A549 (cell line): ENCODE measurements around the gene FAHD1. TPM values are rescaled to one million over a fixed set of nuclear protein-coding genes. Genes with fewer than 3 reads are reported as not detected.

Experiments
- ATAC-seq, 2 experiments: fragments of 200-7000 bp in 1 of 2; fragments of >200 bp in 1 of 2; cut with Nextera tagmentation in 1 of 2; cut with Tn5 transposase in 1 of 2; 3 replicates each; pipeline versions ENCODE4 v1.8.0 to v1.9.1; 2018 to 2020; ENCODE audit warnings: mild to moderate bottlenecking in 1 of 2, moderate library complexity in 1 of 2
- CTCF ChIA-PET: fragments of 300-600 bp; sonication (Branson Sonifier 250); formaldehyde crosslinking; extraction: SDS; loops from one replicate; lab custom pipeline; 2021; ENCODE audit warnings: antibody characterized with exemption, inconsistent platforms; lab: Yijun Ruan, JAX
- POLR2A ChIA-PET: fragments of 350-600 bp; formaldehyde crosslinking; extraction: SDS; loops from one replicate; lab custom pipeline; 2021; ENCODE audit warnings: antibody characterized with exemption, inconsistent platforms; lab: Yijun Ruan, JAX
- DNase-seq, 2 experiments: peaks; one replicate each; pipeline versions ENCODE4 v3.0.0 to v3.0.0-alpha.2; 2011 to 2016; ENCODE audit warnings: low read depth in 1 of 2, low spot score in 1 of 2
- FAIRE-seq: peaks from 2 replicates; lab custom pipeline; 2011; peaks lifted over from hg19 to GRCh38; lab: Jason Lieb, UNC
- H3K27ac ChIP-seq, 2 experiments: fragments of >200 bp; sonication (Bioruptor Twin); formaldehyde crosslinking; 3 replicates each; pipeline ENCODE4 v1.5.1; 2016 to 2017
- H3K4me1 ChIP-seq: fragments of >200 bp; sonication (Bioruptor Twin); formaldehyde crosslinking; 3 replicates; pipeline ENCODE4 v1.6.1; 2016
- H3K4me2 ChIP-seq: fragments of >200 bp; sonication (Bioruptor Twin); formaldehyde crosslinking; 3 replicates; pipeline ENCODE4 v1.6.1; 2016
- H3K4me3 ChIP-seq: fragments of >200 bp; sonication (Bioruptor Twin); formaldehyde crosslinking; 3 replicates; pipeline ENCODE4 v1.5.1; 2016
- H3K9me3 ChIP-seq: fragments of >200 bp; sonication (Bioruptor Twin); formaldehyde crosslinking; 3 replicates; pipeline ENCODE4 v1.6.1; 2016
- BHLHE40 ChIP-seq: IDR thresholded peaks from 2 replicates; pipeline ENCODE4 v1.6.1; 2012; ENCODE audit warnings: low read depth, low read length, inconsistent platforms
- CBX2 ChIP-seq: fragments of 200-600 bp; sonication (generic); IDR thresholded peaks from 2 replicates; pipeline ENCODE4 v1.6.1; 2016; ENCODE audit warnings: low read depth, mild to moderate bottlenecking, borderline replicate concordance
- CEBPB ChIP-seq, 2 experiments: fragments of >200 bp in 1 of 2; sonication (Bioruptor Twin) in 1 of 2; formaldehyde crosslinking in 1 of 2; IDR thresholded peaks; 2 replicates each; pipeline ENCODE4 v1.6.1; 2012 to 2016
- EHF ChIP-seq: fragments of 250-450 bp; sonication (Bioruptor Pico); IDR thresholded peaks from 2 replicates; pipeline ENCODE4 v1.5.0; 2020; ENCODE audit warnings: mild to moderate bottlenecking
- EHMT2 ChIP-seq: fragments of 200-600 bp; sonication (generic); IDR thresholded peaks from 2 replicates; pipeline ENCODE4 v1.6.1; 2016; ENCODE audit warnings: antibody characterized with exemption, low read depth, mild to moderate bottlenecking, moderate library complexity
- HDAC2 ChIP-seq: fragments of 200-600 bp; sonication (generic); IDR thresholded peaks from 2 replicates; pipeline ENCODE4 v1.6.1; 2016
- HEYL ChIP-seq: fragments of 250-450 bp; sonication (Bioruptor Pico); IDR thresholded peaks from 2 replicates; pipeline ENCODE4 v1.8.0; 2021; ENCODE audit warnings: mild to moderate bottlenecking, moderate library complexity
- HOXA7 ChIP-seq: fragments of 250-450 bp; sonication (Bioruptor Pico); IDR thresholded peaks from 2 replicates; pipeline ENCODE4 v1.5.0; 2020; ENCODE audit warnings: mild to moderate bottlenecking, moderate library complexity
- HOXB13 ChIP-seq: fragments of 250-450 bp; sonication (Bioruptor Pico); IDR thresholded peaks from 2 replicates; pipeline ENCODE4 v1.5.0; 2020; ENCODE audit warnings: low read depth, mild to moderate bottlenecking, moderate library complexity
- JUN ChIP-seq, 2 experiments: fragments of >200 bp; sonication (Bioruptor Twin); formaldehyde crosslinking; IDR thresholded peaks; 2 replicates in 1 of 2; 3 replicates in 1 of 2; pipeline ENCODE4 v1.6.1; 2016 to 2017
- JUNB ChIP-seq: fragments of >200 bp; sonication (Bioruptor Twin); formaldehyde crosslinking; IDR thresholded peaks from 2 replicates; pipeline ENCODE4 v1.6.1; 2016
- MAX ChIP-seq: IDR thresholded peaks from 2 replicates; pipeline ENCODE4 v1.6.1; 2012
- MAZ ChIP-seq: fragments of 150-350 bp; IDR thresholded peaks from 2 replicates; pipeline ENCODE4 v1.6.1; 2014; ENCODE audit warnings: antibody characterized with exemption, low read depth, low read length, borderline replicate concordance
- NFE2L2 ChIP-seq: fragments of 150-350 bp; conservative IDR thresholded peaks from 2 replicates; pipeline ENCODE4 v1.6.1; 2014; ENCODE audit warnings: low read length
- NPAS2 ChIP-seq: fragments of 250-450 bp; sonication (Bioruptor Pico); IDR thresholded peaks from 2 replicates; pipeline ENCODE4 v1.8.0; 2022; ENCODE audit warnings: mild to moderate bottlenecking, moderate library complexity, borderline replicate concordance
- PHF8 ChIP-seq: fragments of 200-600 bp; sonication (generic); IDR thresholded peaks from 2 replicates; pipeline ENCODE4 v1.6.1; 2016; ENCODE audit warnings: low read depth, mild to moderate bottlenecking, antibody characterized with exemption, moderate library complexity, borderline replicate concordance
- POLR2AphosphoS2 ChIP-seq: conservative IDR thresholded peaks from 2 replicates; pipeline ENCODE4 v1.6.1; 2012; ENCODE audit warnings: low read length, improper control_type of control experiment, inconsistent platforms
- RCOR1 ChIP-seq: fragments of 150-350 bp; IDR thresholded peaks from 2 replicates; pipeline ENCODE4 v1.6.1; 2014; ENCODE audit warnings: antibody characterized with exemption, low read length, low read depth
- RNF2 ChIP-seq: fragments of 200-600 bp; sonication (generic); IDR thresholded peaks from 2 replicates; pipeline ENCODE4 v1.6.1; 2016; ENCODE audit warnings: low read depth, mild to moderate bottlenecking, antibody characterized with exemption, moderate library complexity, borderline replicate concordance
- SMC3 ChIP-seq: fragments of >200 bp; sonication (Bioruptor Twin); formaldehyde crosslinking; IDR thresholded peaks from 3 replicates; pipeline ENCODE4 v1.6.1; 2018; ENCODE audit warnings: inconsistent platforms
- SREBF2 ChIP-seq: fragments of 450-650 bp; IDR thresholded peaks from 2 replicates; pipeline ENCODE4 v1.6.1; 2014; ENCODE audit warnings: mild to moderate bottlenecking, moderate library complexity
- TP53 ChIP-seq: fragments of 250-450 bp; sonication (Bioruptor Pico); IDR thresholded peaks from 2 replicates; pipeline ENCODE4 v1.5.0; 2021; ENCODE audit warnings: mild to moderate bottlenecking, moderate library complexity
- ZFP36 ChIP-seq: fragments of 450-650 bp; IDR thresholded peaks from 2 replicates; pipeline ENCODE4 v1.6.1; 2014; ENCODE audit warnings: borderline replicate concordance; ENCODE audit not compliant: partially characterized antibody
- ZNF302 ChIP-seq: fragments of 250-450 bp; sonication (Bioruptor Pico); IDR thresholded peaks from 2 replicates; pipeline ENCODE4 v1.9.0; 2021; ENCODE audit warnings: inconsistent platforms, mild to moderate bottlenecking, moderate library complexity
- ZSCAN20 ChIP-seq: fragments of 250-450 bp; sonication (Bioruptor Pico); IDR thresholded peaks from 2 replicates; pipeline ENCODE4 v1.8.0; 2022; ENCODE audit warnings: mild to moderate bottlenecking, moderate library complexity
- WGBS: methylation state at CpG from one replicate; pipeline ENCODE4 v1.1.6; 2017; ENCODE audit errors: missing lambda C conversion rate; 5-methylcytosine and 5-hydroxymethylcytosine counted together
- polyA plus RNA-seq, 4 experiments: library from polyadenylated mRNA; depleted of rRNA in 3 of 4; stranded (reverse); fragments of >200 nt; fragmentation: RNase III in 1 of 4; extraction: RNeasy Plus Mini Kit Qiagen cat#74134 plus additional on column Dnase treatment in 1 of 4; gene quantifications; 2 replicates in 3 of 4; 3 replicates in 1 of 4; pipeline ENCODE4 v1.2.3, GENCODE V29; 2011 to 2017
- TF ChIP-seq, protein P1 (sequence below): fragments of 250-450 bp; sonication (Bioruptor Pico); IDR thresholded peaks from 2 replicates; pipeline ENCODE4 v1.5.0; 2021; ENCODE audit warnings: mild to moderate bottlenecking, moderate library complexity, borderline replicate concordance
- TF ChIP-seq, protein P2 (sequence below): fragments of 450-650 bp; IDR thresholded peaks from 2 replicates; pipeline ENCODE4 v1.6.1; 2014; ENCODE audit warnings: antibody characterized with exemption
- TF ChIP-seq, protein P3 (sequence below): fragments of >200 bp; sonication (Bioruptor Twin); formaldehyde crosslinking; IDR thresholded peaks from 3 replicates; pipeline ENCODE4 v1.6.1; 2016
- TF ChIP-seq, protein P4 (sequence below): fragments of >200 bp; sonication (Bioruptor Twin); formaldehyde crosslinking; IDR thresholded peaks from 2 replicates; pipeline ENCODE4 v1.6.1; 2016

Gene FAHD1
- polyA plus RNA-seq, 2 of the 4 experiments (the other 2 are of a cell fraction): 30.6 to 68.4 TPM

DNA sequence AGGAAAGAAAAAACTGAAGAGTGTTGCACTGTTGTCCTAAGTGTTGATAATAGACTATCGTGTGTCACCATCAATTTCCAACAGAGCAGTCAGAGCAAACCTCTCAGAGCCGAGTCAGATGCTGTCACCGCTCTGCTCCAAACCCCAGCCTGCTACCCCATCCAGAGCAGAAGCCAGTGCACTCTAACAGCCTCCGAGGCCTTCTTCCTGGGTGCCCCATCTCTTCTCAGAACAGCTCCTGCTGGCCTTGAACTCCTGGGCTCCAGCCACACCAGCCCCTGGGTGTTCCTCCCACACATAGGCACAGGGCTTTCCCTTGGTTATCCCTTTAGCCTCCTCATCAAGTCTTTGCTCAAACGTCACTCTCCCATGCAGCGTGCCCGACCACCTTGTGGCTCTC is 24.0 kb downstream of the FAHD1 start (continued):
- TF ChIP-seq JUNB (no peak), MAX (no peak)
- TF ChIP-seq, protein P1, sequence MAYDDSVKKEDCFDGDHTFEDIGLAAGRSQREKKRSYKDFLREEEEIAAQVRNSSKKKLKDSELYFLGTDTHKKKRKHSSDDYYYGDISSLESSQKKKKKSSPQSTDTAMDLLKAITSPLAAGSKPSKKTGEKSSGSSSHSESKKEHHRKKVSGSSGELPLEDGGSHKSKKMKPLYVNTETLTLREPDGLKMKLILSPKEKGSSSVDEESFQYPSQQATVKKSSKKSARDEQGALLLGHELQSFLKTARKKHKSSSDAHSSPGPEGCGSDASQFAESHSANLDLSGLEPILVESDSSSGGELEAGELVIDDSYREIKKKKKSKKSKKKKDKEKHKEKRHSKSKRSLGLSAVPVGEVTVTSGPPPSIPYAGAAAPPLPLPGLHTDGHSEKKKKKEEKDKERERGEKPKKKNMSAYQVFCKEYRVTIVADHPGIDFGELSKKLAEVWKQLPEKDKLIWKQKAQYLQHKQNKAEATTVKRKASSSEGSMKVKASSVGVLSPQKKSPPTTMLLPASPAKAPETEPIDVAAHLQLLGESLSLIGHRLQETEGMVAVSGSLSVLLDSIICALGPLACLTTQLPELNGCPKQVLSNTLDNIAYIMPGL (CRISPR knock-in tag): no peak

- Histone ChIP-seq H3K9me3 (no peaks in the 10 kb centered on the region), H3K4me2 (no peak overlapping the region), H3K4me1 (no peaks in the 10 kb centered on the region), H3K27ac (no peak overlapping the region), H3K4me3 (no peak overlapping the region)
- DNase-seq: no peak
- peak in 1 of 2 experiments; percentile 19; a peak in 1 of 6 replicates for ATAC-seq
- CTCF ChIA-PET: interaction anchor here (0.6 to 1.2 kb wide), 4 partner anchors 13 to 152 kb away, joined by 3 read pairs; no protein-coding TSS in a partner anchor
- TF ChIP-seq SMC3: no peak
- TF ChIP-seq ZFP36: no peak
- no peak for TF ChIP-seq NFE2L2
- no peak for TF ChIP-seq CEBPB (IDR thresholded peaks at IDR 0.05)
- TF ChIP-seq EHMT2: no peak
- no peak for TF ChIP-seq JUN (IDR thresholded peaks at IDR 0.05)
- no peak for TF ChIP-seq MAZ
- TF ChIP-seq JUNB: no peak
- no peak for TF ChIP-seq HEYL (CRISPR knock-in tag)
- TF ChIP-seq ZSCAN20: no peak
- TF ChIP-seq, protein P2, sequence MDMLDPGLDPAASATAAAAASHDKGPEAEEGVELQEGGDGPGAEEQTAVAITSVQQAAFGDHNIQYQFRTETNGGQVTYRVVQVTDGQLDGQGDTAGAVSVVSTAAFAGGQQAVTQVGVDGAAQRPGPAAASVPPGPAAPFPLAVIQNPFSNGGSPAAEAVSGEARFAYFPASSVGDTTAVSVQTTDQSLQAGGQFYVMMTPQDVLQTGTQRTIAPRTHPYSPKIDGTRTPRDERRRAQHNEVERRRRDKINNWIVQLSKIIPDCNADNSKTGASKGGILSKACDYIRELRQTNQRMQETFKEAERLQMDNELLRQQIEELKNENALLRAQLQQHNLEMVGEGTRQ: no peak
- no peak for TF ChIP-seq HOXB13 (CRISPR knock-in tag)
- no peak for TF ChIP-seq SREBF2
- TF ChIP-seq MAX: no peak
- no peak for TF ChIP-seq HDAC2
- no peak for TF ChIP-seq BHLHE40
- no peak for TF ChIP-seq RNF2
- WGBS: 64% methylated on average over 4 of the region's 4 CpGs
- POLR2A ChIA-PET: no interaction called here
- no peak for FAIRE-seq
These were observed 24.8 kb downstream of the FAHD1 start for GRCh38 chr16:1851793-1852192.

- 68% methylated on average over 5 of the region's 5 CpGs for WGBS
- TF ChIP-seq, protein P1 (CRISPR knock-in tag): no peak
- TF ChIP-seq, protein P3, sequence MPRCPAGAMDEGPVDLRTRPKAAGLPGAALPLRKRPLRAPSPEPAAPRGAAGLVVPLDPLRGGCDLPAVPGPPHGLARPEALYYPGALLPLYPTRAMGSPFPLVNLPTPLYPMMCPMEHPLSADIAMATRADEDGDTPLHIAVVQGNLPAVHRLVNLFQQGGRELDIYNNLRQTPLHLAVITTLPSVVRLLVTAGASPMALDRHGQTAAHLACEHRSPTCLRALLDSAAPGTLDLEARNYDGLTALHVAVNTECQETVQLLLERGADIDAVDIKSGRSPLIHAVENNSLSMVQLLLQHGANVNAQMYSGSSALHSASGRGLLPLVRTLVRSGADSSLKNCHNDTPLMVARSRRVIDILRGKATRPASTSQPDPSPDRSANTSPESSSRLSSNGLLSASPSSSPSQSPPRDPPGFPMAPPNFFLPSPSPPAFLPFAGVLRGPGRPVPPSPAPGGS: no peak
- TF ChIP-seq BHLHE40 (no peak), TP53 (no peak), CBX2 (no peak), HOXA7 (no peak), SMC3 (no peak), RCOR1 (no peak), NPAS2 (CRISPR knock-in tag) (no peak), JUNB (no peak), ZNF302 (no peak), HOXB13 (CRISPR knock-in tag) (no peak), NFE2L2 (no peak), EHF (no peak), POLR2AphosphoS2 (no peak), PHF8 (no peak)
- TF ChIP-seq, protein P4, sequence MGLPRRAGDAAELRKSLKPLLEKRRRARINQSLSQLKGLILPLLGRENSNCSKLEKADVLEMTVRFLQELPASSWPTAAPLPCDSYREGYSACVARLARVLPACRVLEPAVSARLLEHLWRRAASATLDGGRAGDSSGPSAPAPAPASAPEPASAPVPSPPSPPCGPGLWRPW: no peak
These were observed 30.6 kb downstream of the FAHD1 start for GRCh38 chr16:1857433-1858097.

More at GRCh38 chr16:1857433-1858097, 30.6 kb downstream of the FAHD1 start:
- no peak overlapping the region for H3K4me3 ChIP-seq
- CTCF ChIA-PET: interaction anchor here (1.1 to 25.7 kb wide), 3 partner anchors 19 to 81 kb away, joined by 3 to 396 read pairs (median 5); no protein-coding TSS in a partner anchor
- ATAC-seq (no peak), DNase-seq (no peak), FAIRE-seq (no peak)
- POLR2A ChIA-PET: no interaction called here
- no peak overlapping the region for H3K27ac ChIP-seq
- H3K4me1 ChIP-seq: no peaks in the 10 kb centered on the region
- H3K4me2 ChIP-seq: no peak overlapping the region
- H3K9me3 ChIP-seq: no peaks in the 10 kb centered on the region
